Measurements from ENCODE around the gene BOK. TPM values are rescaled to one million over a fixed set of nuclear protein-coding genes. Genes with fewer than 3 reads are reported as not detected.

The BOK gene
- total and polyA plus RNA-seq, 10 of the 15 experiments (the other 5 are each of a cell fraction or from before 2014, with no cell fraction given), result 0.04 to 0.15 (median 0.12) TPM; not detected in 7

DNA sequence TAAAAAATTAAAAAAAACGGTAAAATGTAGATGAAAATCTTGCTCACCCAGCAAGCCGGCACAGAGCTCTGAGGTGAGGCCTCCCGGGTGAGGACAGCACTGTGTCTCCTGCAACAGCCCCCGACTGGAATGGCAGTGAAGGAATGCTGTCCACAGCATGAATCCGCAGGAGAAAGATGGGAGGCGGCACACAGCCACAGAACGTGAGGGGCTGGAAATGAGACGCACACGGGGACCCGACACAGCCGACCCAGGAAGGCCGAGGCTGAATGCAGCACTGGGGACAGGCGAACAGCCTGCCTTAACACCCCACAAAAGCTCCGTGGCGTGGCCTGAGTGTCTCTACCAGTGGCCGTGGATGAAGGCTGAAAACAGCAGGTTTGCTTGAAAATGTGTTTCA is 34.7 kb downstream of the BOK start:
- FAIRE-seq (no peak), ATAC-seq (no peak), DNase-seq (ENCODE audit: low read depth, low spot score) (no peak)
- intact Hi-C loops (cut with micrococcal nuclease; ENCODE audit: unreplicated experiment), result no loop called here
- Histone ChIP-seq H3K27ac (ENCODE audit: control insufficient read depth, insufficient read depth) (no peak overlapping the region), H3K27me3 (replicated peaks in 1 of 2; ENCODE audit: control insufficient read depth in 2 of 2, insufficient read depth in 2 of 2, low read length in 1 of 2) (no peaks in the 10 kb centered on the region), H3K4me3 (no peak overlapping the region), H4K20me1 (ENCODE audit: control insufficient read depth, insufficient read depth) (no peaks in the 10 kb centered on the region), H2AFZ (ENCODE audit: control insufficient read depth, low read depth, low read length) (no peak overlapping the region), H3K9ac (ENCODE audit: control insufficient read depth, insufficient read depth, low read length) (no peak overlapping the region), H3K36me3 (ENCODE audit: control insufficient read depth in 2 of 2, insufficient read depth in 2 of 2, low read length in 1 of 2) (peaks cover 9 to 14% of the 10 kb centered on the region in 2 experiments), H3K9me3 (replicated peaks; ENCODE audit: control insufficient read depth, insufficient read depth, low read length) (no peaks in the 10 kb centered on the region; the same call in 1 of the 3 replicates), H3K4me2 (ENCODE audit: control insufficient read depth, insufficient read depth) (no peak overlapping the region), H3K4me1 (ENCODE audit: control insufficient read depth, insufficient read depth, low read length) (no peaks in the 10 kb centered on the region), H3K79me2 (ENCODE audit: control insufficient read depth, insufficient read depth, low read length) (no peaks in the 10 kb centered on the region)
- ChIA-PET RAD21 (ENCODE audit: unreplicated experiment) (no interaction called here), CTCF (no interaction called here), SMC1A (ENCODE audit: uncharacterized antibody, unreplicated experiment) (no interaction called here), POLR2A (no interaction called here)
- no TSS peak for BruUV-seq (replicated peaks)
- TF ChIP-seq, protein P1, sequence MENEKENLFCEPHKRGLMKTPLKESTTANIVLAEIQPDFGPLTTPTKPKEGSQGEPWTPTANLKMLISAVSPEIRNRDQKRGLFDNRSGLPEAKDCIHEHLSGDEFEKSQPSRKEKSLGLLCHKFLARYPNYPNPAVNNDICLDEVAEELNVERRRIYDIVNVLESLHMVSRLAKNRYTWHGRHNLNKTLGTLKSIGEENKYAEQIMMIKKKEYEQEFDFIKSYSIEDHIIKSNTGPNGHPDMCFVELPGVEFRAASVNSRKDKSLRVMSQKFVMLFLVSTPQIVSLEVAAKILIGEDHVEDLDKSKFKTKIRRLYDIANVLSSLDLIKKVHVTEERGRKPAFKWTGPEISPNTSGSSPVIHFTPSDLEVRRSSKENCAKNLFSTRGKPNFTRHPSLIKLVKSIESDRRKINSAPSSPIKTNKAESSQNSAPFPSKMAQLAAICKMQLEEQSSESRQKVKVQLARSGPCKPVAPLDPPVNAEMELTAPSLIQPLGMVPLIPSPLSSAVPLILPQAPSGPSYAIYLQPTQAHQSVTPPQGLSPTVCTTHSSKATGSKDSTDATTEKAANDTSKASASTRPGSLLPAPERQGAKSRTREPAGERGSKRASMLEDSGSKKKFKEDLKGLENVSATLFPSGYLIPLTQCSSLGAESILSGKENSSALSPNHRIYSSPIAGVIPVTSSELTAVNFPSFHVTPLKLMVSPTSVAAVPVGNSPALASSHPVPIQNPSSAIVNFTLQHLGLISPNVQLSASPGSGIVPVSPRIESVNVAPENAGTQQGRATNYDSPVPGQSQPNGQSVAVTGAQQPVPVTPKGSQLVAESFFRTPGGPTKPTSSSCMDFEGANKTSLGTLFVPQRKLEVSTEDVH (IDR thresholded peaks at IDR 0.05; ENCODE audit: low read depth, partially characterized antibody), result no peak
- TF ChIP-seq SREBF1 (IDR thresholded peaks at IDR 0.05; ENCODE audit: low read length) (no peak), HDAC6 (IDR thresholded peaks at IDR 0.05; ENCODE audit: unreplicated experiment) (no peak), POLR2AphosphoS2 (IDR thresholded peaks at IDR 0.05; ENCODE audit: low read depth, low read length) (no peak), LARP7 (IDR thresholded peaks at IDR 0.05) (no peak), NFYA (IDR thresholded peaks at IDR 0.05; ENCODE audit: borderline replicate concordance, low read depth, low read length) (no peak)
- TF ChIP-seq, protein P2, sequence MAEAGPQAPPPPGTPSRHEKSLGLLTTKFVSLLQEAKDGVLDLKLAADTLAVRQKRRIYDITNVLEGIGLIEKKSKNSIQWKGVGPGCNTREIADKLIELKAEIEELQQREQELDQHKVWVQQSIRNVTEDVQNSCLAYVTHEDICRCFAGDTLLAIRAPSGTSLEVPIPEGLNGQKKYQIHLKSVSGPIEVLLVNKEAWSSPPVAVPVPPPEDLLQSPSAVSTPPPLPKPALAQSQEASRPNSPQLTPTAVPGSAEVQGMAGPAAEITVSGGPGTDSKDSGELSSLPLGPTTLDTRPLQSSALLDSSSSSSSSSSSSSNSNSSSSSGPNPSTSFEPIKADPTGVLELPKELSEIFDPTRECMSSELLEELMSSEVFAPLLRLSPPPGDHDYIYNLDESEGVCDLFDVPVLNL (IDR thresholded peaks at IDR 0.05; ENCODE audit: low read depth, low read length), result no peak
- TF ChIP-seq, protein P3, sequence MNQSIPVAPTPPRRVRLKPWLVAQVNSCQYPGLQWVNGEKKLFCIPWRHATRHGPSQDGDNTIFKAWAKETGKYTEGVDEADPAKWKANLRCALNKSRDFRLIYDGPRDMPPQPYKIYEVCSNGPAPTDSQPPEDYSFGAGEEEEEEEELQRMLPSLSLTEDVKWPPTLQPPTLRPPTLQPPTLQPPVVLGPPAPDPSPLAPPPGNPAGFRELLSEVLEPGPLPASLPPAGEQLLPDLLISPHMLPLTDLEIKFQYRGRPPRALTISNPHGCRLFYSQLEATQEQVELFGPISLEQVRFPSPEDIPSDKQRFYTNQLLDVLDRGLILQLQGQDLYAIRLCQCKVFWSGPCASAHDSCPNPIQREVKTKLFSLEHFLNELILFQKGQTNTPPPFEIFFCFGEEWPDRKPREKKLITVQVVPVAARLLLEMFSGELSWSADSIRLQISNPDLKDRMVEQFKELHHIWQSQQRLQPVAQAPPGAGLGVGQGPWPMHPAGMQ (IDR thresholded peaks at IDR 0.05; ENCODE audit: borderline replicate concordance), result no peak
- in situ Hi-C loops (cut with MboI), result no loop called here
- 91% methylated on average over 16 of the region's 16 CpGs for WGBS (ENCODE audit: insufficient coverage, insufficient replicate concordance, low lambda C conversion rate, missing lambda C conversion rate)

All from GM12878 (cell line).